ENCODE results near the gene TXLNA. TPM values are rescaled to one million over a fixed set of nuclear protein-coding genes. Genes with fewer than 3 reads are reported as not detected.

The TXLNA gene
- total RNA-seq, 1 donor from 2014 or later, result 54.0 TPM

- DNase-seq (ENCODE audit: low read depth) (no peak), FAIRE-seq (no peak)
- Histone ChIP-seq H3K36me3 (ENCODE audit: control insufficient read depth, insufficient read depth, low read length) (no peaks in the 10 kb centered on the region), H3K27me3 (ENCODE audit: control insufficient read depth, insufficient read depth, low read length) (no peaks in the 10 kb centered on the region), H3K4me3 (ENCODE audit: low read depth, low read length) (no peak overlapping the region)
- no peak for TF ChIP-seq CTCF (IDR thresholded peaks at IDR 0.05; ENCODE audit: insufficient read depth, low read length, severe bottlenecking)
Measured at GRCh38 chr1:32247452-32247851, 68.0 kb downstream of the TXLNA start.

Other genes starting within 250 kb of the TXLNA start
- gene PTP4A2, start 241.3 kb upstream of the TXLNA start, total RNA-seq, result 221 and 276 TPM in 2 replicates
- 36.6 and 39.8 TPM in 2 replicates for gene KHDRBS1, start 165.8 kb upstream of the TXLNA start, total RNA-seq
- 2.2 and 2.9 TPM in 2 replicates for gene TMEM39B, start 106.7 kb upstream of the TXLNA start, total RNA-seq
- 24.2 and 31.1 TPM in 2 replicates for gene KPNA6, start 71.6 kb upstream of the TXLNA start, total RNA-seq
- 1.2 and 2.9 TPM in 2 replicates for gene CCDC28B, start 20.9 kb downstream of the TXLNA start, total RNA-seq
- 2.6 and 3.6 TPM in 2 replicates for gene IQCC, start 26.0 kb downstream of the TXLNA start, total RNA-seq
- gene DCDC2B, start 29.4 kb downstream of the TXLNA start, total RNA-seq, result not detected in 2 replicates
- 9.0 and 18.3 TPM in 2 replicates for gene TMEM234, start 42.7 kb downstream of the TXLNA start, total RNA-seq
- 455 and 626 TPM in 2 replicates for gene EIF3I, start 42.7 kb downstream of the TXLNA start, total RNA-seq
- 0.13 and 0.26 TPM in 2 replicates for gene FAM167B, start 67.5 kb downstream of the TXLNA start, total RNA-seq
- 0.26 TPM in 1 of 2 replicates, not detected in the other for gene LCK, start 71.6 kb downstream of the TXLNA start, total RNA-seq
- gene HDAC1, start 112.4 kb downstream of the TXLNA start, total RNA-seq, result 83.7 and 95.8 TPM in 2 replicates
- gene MARCKSL1, start 156.6 kb downstream of the TXLNA start, total RNA-seq, result 3.2 and 4.2 TPM in 2 replicates
- gene FAM229A, start 182.8 kb downstream of the TXLNA start, total RNA-seq, result 0.26 and 0.64 TPM in 2 replicates
- gene TSSK3, start 182.9 kb downstream of the TXLNA start, total RNA-seq, result 0.26 and 0.64 TPM in 2 replicates
- gene BSDC1, start 214.8 kb downstream of the TXLNA start, total RNA-seq, result 35.5 and 45.6 TPM in 2 replicates